ENCODE results near the gene FADD.

- TF ChIP-seq POLR2A (IDR thresholded peaks at IDR 0.05) (no peak), POLR2AphosphoS5 (IDR thresholded peaks at IDR 0.05) (no peak)
- TF ChIP-seq, protein P1, sequence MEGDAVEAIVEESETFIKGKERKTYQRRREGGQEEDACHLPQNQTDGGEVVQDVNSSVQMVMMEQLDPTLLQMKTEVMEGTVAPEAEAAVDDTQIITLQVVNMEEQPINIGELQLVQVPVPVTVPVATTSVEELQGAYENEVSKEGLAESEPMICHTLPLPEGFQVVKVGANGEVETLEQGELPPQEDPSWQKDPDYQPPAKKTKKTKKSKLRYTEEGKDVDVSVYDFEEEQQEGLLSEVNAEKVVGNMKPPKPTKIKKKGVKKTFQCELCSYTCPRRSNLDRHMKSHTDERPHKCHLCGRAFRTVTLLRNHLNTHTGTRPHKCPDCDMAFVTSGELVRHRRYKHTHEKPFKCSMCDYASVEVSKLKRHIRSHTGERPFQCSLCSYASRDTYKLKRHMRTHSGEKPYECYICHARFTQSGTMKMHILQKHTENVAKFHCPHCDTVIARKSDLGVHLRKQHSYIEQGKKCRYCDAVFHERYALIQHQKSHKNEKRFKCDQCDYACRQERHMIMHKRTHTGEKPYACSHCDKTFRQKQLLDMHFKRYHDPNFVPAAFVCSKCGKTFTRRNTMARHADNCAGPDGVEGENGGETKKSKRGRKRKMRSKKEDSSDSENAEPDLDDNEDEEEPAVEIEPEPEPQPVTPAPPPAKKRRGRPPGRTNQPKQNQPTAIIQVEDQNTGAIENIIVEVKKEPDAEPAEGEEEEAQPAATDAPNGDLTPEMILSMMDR (IDR thresholded peaks at IDR 0.05) = no peak
These were observed 27.8 kb upstream of the FADD start for GRCh38 chr11:70175236-70175698.

Data from gastroesophageal sphincter (tissue), 3 donors.